ENCODE data around the gene TTLL3.

DNA sequence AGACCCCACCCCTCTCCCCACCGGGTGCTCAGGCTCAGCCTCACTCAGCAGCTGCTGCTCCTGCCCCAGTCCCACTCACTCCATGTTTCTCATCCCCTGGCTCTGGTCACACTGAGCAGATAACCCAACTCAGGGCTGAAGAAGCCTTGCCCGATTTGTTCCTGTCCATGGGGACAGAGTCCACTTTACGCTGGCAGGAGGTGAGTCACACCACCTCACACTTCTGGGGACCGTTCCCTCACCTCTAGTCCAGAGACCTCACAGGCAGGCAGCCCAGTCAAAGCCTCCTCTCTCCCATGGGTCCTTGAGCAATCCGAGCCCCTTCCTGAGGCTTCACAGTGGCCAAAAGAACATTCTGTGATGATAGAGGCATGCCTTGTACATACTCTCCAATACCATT, 68.6 kb downstream of the TTLL3 start:
- TF ChIP-seq CTCF (IDR thresholded peaks at IDR 0.05; ENCODE audit: extremely low read depth in 1 of 2, insufficient read depth in 1 of 2, low read depth in 1 of 2, low read length in 2 of 2), result no peak
- TF ChIP-seq POLR2A (IDR thresholded peaks at IDR 0.05; ENCODE audit: low read depth, low read length), result no peak
- TF ChIP-seq MYC (IDR thresholded peaks at IDR 0.05; ENCODE audit: low read depth, low read length), result no peak
- TF ChIP-seq EZH2 (IDR thresholded peaks at IDR 0.05; ENCODE audit: borderline replicate concordance, low read depth, low read length, severe bottlenecking), result no peak
- TF ChIP-seq, protein P1, sequence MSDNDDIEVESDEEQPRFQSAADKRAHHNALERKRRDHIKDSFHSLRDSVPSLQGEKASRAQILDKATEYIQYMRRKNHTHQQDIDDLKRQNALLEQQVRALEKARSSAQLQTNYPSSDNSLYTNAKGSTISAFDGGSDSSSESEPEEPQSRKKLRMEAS (IDR thresholded peaks at IDR 0.05; ENCODE audit: insufficient read depth, insufficient read length), result no peak
- TF ChIP-seq POLR2AphosphoS5 (IDR thresholded peaks at IDR 0.05; ENCODE audit: insufficient read depth, low read depth, low read length), result no peak
- no peak for TF ChIP-seq JUN (IDR thresholded peaks at IDR 0.05; ENCODE audit: borderline replicate concordance, insufficient read depth, insufficient read length, low read depth)
- no peak for TF ChIP-seq FOS (IDR thresholded peaks at IDR 0.05; ENCODE audit: borderline replicate concordance, insufficient read depth, low read length)

Measured in endothelial cell of umbilical vein (primary cell).